Stimulated activated CD4-positive, alpha-beta T cell treated with anti-CD3 and anti-CD28 coated beads, Interleukin-1b, Interleukin-23, amount 100 ng/mL, for 48 hours (primary cell): ENCODE measurements around the gene TTLL8.

Experiments
- DNase-seq: peaks from one replicate; pipeline ENCODE4 v3.0.0-alpha.2; 2020

TTLL8 gene

GRCh38 chr22:50040717-50041116, 17.4 kb downstream of the TTLL8 start:
- DNase-seq: no peak

- no peak for DNase-seq
Measured at GRCh38 chr22:50039669-50040443, 18.2 kb downstream of the TTLL8 start.

GRCh38 chr22:50035976-50036724, 21.9 kb downstream of the TTLL8 start:
- DNase-seq: no peak

GRCh38 chr22:50035131-50035881, 22.8 kb downstream of the TTLL8 start:
- no peak for DNase-seq

GRCh38 chr22:50034126-50035081, 23.7 kb downstream of the TTLL8 start:
- no peak for DNase-seq

GRCh38 chr22:50032941-50033601, 25.0 kb downstream of the TTLL8 start:
- no peak for DNase-seq

- no peak for DNase-seq
Measured at GRCh38 chr22:50032109-50032871, 25.8 kb downstream of the TTLL8 start.

- no peak for DNase-seq
Measured at GRCh38 chr22:50031189-50032091, 26.7 kb downstream of the TTLL8 start.

- peak; percentile 88 for DNase-seq
Measured at GRCh38 chr22:50030297-50031188, 27.6 kb downstream of the TTLL8 start.

GRCh38 chr22:50027639-50028537, 30.2 kb downstream of the TTLL8 start:
- DNase-seq: peak; percentile 70

- DNase-seq: no peak
Measured at GRCh38 chr22:50025993-50026392, 32.1 kb downstream of the TTLL8 start.

- DNase-seq: no peak
Measured at GRCh38 chr22:50022171-50022819, 35.8 kb downstream of the TTLL8 start.

GRCh38 chr22:50020606-50021005, 37.5 kb downstream of the TTLL8 start:
- no peak for DNase-seq

GRCh38 chr22:50019316-50019715, 38.8 kb downstream of the TTLL8 start:
- DNase-seq: no peak

- DNase-seq: peak; percentile 64
Measured at GRCh38 chr22:50018608-50019285, 39.4 kb downstream of the TTLL8 start.

- DNase-seq: no peak
Measured at GRCh38 chr22:50017701-50018224, 40.3 kb downstream of the TTLL8 start.
